ENCODE results near the gene FAM72C. TPM values are rescaled to one million over a fixed set of nuclear protein-coding genes. Genes with fewer than 3 reads are reported as not detected.
"Not testable (repeated sequence)": the region's sequence is repeated elsewhere in the genome, so short reads cannot be mapped to it uniquely, and the experiment has no call there.

Gene FAM72C
- under 1 TPM; 0.12 to 0.33 TPM for total RNA-seq

DNA sequence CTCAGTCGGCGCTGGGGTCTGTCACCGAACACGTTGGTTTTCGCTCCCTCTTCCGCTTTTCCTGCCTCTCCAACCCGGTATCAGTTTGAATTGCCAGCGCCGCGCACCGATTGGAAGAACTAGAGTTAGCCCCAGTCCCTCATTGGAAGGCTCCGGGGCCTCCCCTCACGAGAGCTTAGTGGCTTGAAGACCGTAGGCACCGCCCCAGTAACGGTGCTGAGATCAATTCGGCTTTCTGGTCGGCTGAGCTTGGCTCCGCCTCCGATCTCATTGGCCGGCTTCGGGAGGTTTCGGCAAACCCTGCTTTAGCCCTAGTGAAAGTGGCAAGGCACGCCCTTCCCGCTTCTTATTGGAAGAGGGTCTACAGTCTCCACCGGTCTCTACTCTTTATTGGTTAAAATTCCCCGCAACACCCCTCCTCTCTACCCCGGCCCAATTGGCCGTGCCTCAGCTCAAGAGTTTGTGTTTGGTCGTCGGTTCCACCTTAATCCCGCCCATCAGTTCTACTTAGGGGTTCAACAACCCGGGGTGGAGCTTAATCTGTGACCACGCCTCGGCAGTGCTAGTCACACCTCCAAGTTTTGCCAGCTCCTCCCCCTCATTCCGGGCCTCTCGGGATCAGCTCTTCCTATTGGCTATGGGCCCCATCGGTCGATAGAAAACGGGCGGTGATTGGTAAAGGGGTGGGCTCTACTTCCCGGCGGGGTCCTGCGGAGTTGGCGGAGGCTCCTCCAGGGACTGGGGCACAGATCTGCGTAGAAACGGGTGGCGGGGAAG, at the start of gene FAM72C:
TSS of gene FAM72C (minus strand) at position 63 of the 777 bp plus-strand sequence. CDS start 845 bp downstream, outside the sequence.
- H3K27ac ChIP-seq; H3K27me3 ChIP-seq; H3K9me3 ChIP-seq; H3K4me3 ChIP-seq; DNase-seq (ENCODE audit: low spot score); H3K4me1 ChIP-seq; H3K36me3 ChIP-seq: not testable (repeated sequence)

DNA sequence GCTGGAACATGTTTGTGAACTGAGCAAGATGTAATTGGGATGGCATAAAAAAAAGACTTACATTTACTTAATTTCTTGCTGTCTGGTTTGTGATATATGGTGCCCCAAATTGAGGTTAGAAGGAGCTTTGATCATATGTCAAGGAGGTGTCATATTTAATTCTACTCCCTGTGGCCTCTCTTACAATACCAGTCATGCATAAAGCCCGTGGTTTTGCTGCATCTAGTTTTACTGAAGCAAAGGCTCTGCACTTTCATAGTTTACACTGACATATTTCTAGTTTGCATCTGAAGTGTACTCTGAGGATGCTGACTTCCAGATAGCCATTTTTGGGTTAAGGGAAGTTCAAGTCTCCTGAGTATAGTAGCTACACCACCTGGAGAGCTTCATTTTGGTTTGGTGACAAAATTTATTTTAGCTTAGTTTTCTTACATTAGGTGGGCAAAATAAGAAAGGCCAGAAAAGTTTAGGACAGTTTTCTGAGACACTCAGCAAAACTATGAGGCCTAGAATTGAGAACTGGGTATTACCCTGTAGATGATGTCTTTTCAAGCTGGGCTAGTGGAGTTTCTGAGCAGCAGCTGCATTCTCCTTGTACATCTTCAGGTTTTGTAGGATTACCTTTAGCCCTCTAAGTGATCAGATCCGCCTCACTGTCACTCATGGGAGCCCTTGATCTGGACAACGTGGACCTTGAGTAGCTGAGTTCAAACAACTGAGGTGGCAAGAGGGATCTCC, 48.4 kb upstream of the FAM72C start:
- H3K4me1 ChIP-seq; H3K27ac ChIP-seq; H3K4me3 ChIP-seq; H3K27me3 ChIP-seq; DNase-seq (ENCODE audit: low spot score); H3K9me3 ChIP-seq; H3K36me3 ChIP-seq: not testable (repeated sequence)

DNA sequence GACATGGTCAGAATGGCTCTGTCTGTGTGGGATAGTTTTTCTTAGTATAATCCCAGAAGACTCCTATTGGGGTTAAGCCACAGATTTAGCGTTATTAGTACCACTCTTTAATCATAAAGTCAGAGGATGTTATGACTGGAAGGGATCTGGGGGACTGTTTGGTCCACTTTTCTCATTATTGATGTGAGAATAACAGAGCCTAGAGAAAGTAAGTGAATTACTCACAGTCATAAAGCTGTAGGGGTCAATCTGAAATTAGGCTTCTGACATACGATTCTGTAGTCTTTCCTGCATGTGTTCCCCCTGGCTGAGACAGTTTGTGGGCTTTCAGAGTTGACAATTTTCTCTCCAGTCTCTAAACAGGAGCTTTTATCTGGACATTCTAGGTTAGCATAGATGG, 47.3 kb upstream of the FAM72C start:
- H3K4me3 ChIP-seq; H3K9me3 ChIP-seq; H3K4me1 ChIP-seq; H3K27me3 ChIP-seq; DNase-seq (ENCODE audit: low spot score); H3K36me3 ChIP-seq; H3K27ac ChIP-seq: not testable (repeated sequence)

DNA sequence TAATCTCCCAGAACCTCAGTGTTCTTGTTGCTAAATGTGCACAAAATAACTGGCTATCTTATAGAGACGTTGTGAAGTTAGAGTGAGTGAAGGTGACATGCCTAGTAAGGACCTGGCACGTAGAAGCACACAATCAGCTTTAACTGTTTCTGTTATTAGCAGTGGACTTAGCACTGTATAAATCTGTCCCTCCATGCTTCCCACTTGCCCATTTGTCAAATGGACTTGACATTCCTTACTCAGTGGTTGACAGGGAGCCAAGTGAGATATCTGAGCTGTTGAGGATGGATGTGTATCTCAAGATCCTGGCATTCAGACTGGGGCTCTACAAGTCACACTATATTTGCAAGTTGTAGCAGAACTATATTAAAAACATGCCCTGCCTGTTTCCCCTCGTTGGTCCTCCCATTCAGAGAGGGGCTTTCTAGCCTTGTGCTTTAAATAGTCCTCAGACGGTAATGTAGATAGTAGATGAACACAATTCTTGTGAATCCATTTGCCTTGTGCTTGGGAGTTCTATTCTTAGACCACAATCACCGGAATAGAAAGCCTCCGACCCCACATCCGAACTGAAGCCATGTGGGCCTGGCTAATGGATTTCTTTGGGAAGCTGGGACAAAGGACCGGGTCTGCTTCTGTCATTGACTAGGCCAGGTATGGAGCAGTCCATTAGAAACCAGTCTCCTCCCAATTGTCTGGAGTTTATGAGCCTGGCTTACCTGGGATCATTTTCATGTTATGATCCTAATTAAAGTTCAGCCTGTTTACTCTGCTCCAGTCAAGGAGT, 43.6 kb upstream of the FAM72C start:
- H3K9me3 ChIP-seq; DNase-seq (ENCODE audit: low spot score); H3K27ac ChIP-seq; H3K4me1 ChIP-seq; H3K27me3 ChIP-seq; H3K36me3 ChIP-seq; H3K4me3 ChIP-seq: not testable (repeated sequence)

DNA sequence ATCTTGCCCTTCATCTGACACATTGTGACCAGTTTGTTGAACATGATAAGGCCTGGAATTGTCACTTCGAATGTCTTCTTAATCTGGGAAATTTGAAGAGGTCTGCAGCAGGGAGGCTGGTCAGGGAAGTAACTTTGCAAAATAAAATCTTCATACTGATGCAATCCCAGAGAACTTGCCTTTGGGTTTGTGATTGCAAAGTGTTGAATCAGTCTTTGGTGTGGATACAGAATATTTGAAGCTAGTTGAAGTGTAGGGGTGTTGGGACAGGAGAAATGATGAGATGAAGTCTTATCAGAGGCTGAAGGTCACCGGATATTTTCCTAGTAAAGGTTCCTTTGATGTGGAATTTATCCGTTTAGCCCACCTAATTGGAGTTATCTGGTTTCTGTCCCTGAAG, 42.7 kb upstream of the FAM72C start:
- not testable (repeated sequence) for H3K36me3 ChIP-seq; H3K9me3 ChIP-seq; H3K27ac ChIP-seq; H3K4me3 ChIP-seq; DNase-seq (ENCODE audit: low spot score); H3K4me1 ChIP-seq; H3K27me3 ChIP-seq

DNA sequence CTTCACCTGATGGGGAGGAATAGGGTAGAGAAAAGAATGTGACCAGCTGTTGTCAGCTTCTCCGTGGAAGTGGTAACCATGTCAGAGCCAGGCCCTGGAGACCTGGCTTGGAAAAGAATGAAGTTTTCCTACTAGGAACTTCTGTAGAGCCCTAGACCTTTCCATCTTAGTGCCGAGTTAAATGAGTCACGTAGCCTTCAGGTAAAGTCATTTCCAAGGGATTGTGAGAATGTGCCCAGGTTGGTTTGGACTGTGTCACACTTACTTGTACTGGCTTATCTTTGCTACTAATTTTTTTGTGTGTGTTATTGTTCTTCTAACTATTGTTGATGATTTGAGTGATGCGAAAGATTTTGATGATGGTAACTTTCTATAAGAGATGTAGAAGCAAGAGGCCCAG, 42.3 kb upstream of the FAM72C start:
- not testable (repeated sequence) for H3K27me3 ChIP-seq; H3K36me3 ChIP-seq; H3K4me3 ChIP-seq; H3K4me1 ChIP-seq; H3K9me3 ChIP-seq; DNase-seq (ENCODE audit: low spot score); H3K27ac ChIP-seq

DNA sequence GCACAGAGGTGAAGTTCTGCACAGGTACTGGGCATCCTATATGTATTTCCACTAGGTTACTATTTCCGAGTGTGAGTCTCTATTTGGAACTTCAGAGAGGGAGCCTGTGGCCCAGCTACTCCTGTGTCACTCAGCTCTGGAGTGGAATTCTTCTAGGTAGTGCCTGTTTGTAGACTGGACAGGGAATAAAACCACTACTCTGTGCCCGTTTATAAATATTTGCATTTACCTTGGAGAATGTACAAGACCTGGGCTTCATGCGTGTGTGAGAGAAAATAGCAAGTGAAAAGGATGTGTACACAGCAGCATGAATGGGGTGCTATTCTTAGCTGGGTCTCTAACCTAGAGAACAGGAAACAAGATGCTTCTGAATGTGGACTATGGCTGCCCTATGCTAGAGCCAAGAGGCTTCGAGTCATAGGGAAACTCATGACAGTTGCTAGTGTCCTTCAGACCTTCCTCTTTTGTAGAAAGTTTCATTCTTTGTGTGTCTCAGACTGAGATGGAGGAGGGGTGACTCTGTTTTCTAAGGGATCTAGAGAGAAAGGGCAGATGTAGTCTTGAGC, 40.5 kb upstream of the FAM72C start:
- DNase-seq (ENCODE audit: low spot score); H3K4me1 ChIP-seq; H3K27ac ChIP-seq; H3K4me3 ChIP-seq; H3K27me3 ChIP-seq; H3K36me3 ChIP-seq; H3K9me3 ChIP-seq: not testable (repeated sequence)

DNA sequence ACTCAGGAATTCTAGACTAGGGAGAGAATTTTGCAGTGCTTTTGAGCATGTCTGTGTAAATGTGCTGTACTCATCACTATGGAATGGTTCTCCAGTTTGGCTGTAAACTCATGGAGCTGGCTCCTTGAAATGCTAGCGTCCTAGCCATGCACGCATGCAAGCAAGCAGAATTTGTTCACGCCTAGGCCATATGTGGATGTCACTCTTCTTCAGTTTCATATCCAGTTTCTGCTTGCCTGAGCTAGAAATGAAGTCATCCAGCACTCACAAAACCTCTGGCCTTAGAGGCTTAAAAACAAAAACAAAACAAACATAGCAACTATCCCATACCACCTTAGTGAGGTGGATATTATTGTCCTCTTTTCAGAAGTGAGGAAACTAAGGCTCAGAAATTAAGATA, 37.6 kb upstream of the FAM72C start:
- DNase-seq (ENCODE audit: low spot score); H3K36me3 ChIP-seq; H3K4me1 ChIP-seq; H3K27ac ChIP-seq; H3K4me3 ChIP-seq; H3K27me3 ChIP-seq; H3K9me3 ChIP-seq: not testable (repeated sequence)

DNA sequence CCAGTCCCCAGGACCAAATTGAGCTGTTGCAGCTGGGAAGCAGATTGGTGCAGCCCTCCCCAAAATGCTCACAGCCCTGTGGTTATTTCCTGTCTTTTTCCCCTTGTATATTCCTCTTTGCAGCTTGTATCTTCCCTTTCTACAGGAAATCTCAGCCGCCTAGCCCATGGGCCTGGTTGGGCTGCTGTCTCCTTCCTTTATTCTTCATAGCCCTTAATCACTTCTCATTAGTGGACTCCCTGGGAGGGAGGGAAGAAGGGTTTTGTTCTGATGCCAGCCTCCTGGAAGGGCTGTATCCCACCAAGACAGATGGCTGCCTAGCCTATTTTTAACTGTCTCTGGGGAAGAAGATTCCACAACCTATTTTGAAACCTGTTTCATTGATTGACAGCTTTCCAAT, 32.5 kb upstream of the FAM72C start:
- H3K4me3 ChIP-seq; H3K9me3 ChIP-seq; H3K4me1 ChIP-seq; H3K27me3 ChIP-seq; H3K27ac ChIP-seq; H3K36me3 ChIP-seq; DNase-seq (ENCODE audit: low spot score): not testable (repeated sequence)

DNA sequence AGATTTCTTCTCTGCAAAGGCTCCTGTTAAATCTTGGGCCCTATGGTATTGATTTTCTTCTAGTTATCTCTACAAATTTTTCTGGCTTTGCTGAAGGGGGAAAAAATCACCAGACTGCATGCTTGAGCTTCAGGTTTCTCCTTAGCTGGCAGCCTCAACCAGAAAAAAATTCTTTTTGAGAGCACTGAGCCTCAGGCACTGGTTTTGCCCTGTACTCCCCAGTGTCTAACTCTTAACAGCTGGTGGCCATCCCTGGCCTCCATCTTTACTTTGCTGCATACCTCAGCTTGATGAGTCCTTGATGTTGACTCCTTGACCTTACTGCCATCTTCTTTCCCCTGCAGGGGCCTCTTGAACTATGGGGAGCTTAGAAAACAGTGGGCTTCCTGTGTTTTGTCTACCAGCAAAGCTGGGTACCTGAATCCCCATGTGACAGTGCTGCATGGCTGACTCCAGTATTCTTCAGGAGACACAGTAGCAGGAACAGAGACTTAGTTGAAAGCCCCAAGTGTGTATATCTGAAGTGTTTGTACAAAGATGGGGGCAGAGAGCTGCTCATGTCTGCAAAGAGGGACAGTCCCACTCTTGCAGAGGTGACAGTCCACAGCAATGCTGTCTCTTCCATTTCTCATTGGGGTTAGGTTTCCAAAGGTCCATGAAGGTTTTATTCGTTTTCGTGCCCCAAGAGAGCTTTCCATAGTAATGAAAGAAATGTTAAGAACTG, 31.7 kb upstream of the FAM72C start:
- not testable (repeated sequence) for DNase-seq (ENCODE audit: low spot score); H3K4me3 ChIP-seq; H3K27me3 ChIP-seq; H3K27ac ChIP-seq; H3K9me3 ChIP-seq; H3K4me1 ChIP-seq; H3K36me3 ChIP-seq

DNA sequence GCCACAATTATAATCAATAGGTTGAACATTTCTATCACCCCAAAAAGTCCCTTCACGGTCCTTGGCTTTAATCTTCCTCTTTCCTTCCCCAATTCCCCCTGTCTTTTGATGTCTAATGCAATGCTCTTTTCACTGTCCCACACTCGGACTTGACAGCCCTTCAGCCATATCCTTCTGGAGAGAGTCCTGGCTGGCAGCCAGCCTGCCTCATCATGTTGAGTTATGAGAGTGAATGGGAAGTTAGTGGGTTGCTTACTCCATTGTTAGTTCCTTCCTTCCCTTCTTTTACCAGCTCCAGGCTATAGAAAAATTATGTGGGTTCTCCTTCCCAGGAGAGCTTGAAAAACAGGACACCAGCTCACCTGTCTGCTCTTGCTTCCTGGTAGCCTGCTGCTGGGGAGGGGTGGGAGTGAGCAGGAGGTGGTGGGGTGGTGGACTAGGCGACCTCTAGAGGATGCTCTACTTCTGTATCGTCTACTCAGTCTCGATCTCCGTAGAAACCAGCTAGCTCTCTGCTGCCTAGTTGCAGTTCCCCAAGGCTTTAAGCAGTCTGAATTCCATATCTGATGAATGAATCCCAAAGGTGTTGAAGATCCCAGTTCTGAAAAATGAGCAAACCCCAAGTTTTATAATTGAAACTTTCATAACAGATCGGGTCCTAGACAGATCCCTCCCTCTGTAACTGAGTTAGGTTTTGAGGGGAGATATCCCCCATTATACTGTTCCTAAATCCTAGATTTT, 30.5 kb upstream of the FAM72C start:
- H3K36me3 ChIP-seq; H3K27ac ChIP-seq; H3K9me3 ChIP-seq; H3K27me3 ChIP-seq; H3K4me1 ChIP-seq; H3K4me3 ChIP-seq; DNase-seq (ENCODE audit: low spot score): not testable (repeated sequence)

DNA sequence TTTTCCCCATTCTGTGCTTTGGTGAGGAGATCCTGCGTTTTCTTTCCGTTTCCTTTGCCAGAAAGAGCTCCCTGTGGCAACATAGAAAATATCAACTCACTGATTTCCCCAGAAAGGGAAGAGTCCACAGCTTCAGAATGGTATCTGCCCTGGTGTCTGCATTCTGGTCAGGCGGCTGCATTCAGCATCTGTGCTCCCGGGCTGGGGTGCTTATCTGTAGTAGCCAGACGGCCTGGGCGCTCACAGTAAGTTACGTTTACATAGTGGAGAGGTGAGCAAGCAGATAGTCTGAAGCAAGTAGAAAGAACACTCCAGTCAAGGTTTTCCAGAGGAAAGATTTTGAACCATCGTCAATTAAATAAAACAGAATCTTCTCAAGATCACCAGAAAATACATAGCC, 29.3 kb upstream of the FAM72C start:
- not testable (repeated sequence) for H3K9me3 ChIP-seq; H3K36me3 ChIP-seq; DNase-seq (ENCODE audit: low spot score); H3K4me1 ChIP-seq; H3K4me3 ChIP-seq; H3K27ac ChIP-seq; H3K27me3 ChIP-seq

DNA sequence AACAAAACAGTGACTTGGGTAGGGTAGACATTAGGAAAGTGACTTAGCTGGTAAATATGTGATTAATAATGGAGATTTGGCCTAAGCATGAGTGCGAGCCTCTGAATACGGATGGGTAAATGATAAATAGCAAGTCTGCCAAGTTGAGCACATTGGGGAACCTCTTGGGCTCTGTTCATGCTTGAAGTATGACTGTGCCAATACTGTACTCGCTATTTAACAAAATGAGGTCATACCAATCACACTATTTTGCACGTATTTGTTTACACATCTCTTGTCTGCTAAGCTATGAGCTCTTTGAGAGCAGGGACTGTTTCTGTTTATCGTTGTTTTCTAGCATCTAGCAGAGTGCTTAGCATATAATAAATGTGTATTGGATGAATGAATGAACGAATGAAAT, 24.2 kb upstream of the FAM72C start:
- not testable (repeated sequence) for H3K36me3 ChIP-seq; H3K27ac ChIP-seq; H3K9me3 ChIP-seq; H3K27me3 ChIP-seq; H3K4me3 ChIP-seq; H3K4me1 ChIP-seq; DNase-seq (ENCODE audit: low spot score)
